ENCODE data around the gene DCLK1.
A peak's percentile ranks its signal among the peaks of the same experiment; 100 is the strongest.

DCLK1 gene

DNA sequence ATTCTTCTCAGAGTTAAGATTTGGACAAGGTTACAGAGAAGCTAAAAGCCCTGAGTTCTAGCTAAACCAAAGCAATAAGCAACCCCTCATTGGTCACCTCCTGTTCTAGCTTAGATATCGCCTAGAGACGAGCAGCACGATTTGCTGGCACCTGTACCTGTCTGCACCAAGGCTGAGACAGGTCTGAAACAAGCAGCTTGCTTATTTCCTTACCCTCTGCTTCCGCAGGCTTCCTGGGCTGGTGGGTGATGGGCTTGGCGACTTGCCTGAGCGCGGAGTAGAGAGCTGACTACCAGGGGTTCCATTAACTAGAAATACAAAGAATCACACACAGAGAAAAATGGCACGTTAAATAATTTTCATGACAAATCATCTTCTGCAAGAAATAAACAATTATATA is 276.9 kb downstream of the DCLK1 start:
- no peak for DNase-seq

- DNase-seq = no peak
Observed at GRCh38 chr13:35851881-35852280, 279.3 kb downstream of the DCLK1 start.

- DNase-seq = no peak
Observed at GRCh38 chr13:35851356-35851755, 279.8 kb downstream of the DCLK1 start.

DNA sequence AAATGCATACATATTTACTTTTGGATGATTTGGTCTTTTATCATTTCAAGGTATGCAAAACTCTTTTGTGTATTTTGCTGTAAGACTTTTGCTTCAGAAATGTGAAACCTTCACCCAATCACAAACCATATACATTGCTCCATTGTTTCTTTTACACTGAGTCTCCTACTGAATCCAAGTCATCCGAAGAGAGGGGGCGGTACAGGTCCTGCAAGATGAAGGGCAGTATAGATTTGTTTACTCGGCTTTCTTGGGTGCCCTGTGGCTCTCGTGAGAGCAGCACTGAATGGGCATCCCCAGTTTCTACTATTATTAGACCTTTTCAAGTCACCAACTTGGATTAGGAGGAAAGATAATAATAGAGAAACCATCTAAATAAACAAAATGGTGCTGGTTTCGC is 280.6 kb downstream of the DCLK1 start:
- no peak for DNase-seq

DNA sequence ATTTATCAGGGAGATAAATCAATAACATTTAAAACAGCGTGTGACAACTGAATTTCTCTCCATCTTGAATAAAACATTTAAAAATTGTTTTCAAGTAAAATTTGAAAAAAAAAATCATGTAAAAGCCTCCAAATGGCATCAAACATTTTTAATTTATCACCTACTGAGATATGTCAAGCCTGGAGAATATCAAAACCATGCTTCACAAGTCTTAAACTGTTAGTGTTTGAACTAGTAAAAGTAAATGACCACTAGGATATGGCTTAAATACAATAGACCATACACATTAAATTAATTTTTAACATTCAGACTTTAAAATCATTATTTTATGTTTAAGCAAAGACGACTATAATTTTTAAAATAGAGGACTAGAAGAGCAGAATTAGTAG is 281.9 kb downstream of the DCLK1 start:
- no peak for DNase-seq

DNA sequence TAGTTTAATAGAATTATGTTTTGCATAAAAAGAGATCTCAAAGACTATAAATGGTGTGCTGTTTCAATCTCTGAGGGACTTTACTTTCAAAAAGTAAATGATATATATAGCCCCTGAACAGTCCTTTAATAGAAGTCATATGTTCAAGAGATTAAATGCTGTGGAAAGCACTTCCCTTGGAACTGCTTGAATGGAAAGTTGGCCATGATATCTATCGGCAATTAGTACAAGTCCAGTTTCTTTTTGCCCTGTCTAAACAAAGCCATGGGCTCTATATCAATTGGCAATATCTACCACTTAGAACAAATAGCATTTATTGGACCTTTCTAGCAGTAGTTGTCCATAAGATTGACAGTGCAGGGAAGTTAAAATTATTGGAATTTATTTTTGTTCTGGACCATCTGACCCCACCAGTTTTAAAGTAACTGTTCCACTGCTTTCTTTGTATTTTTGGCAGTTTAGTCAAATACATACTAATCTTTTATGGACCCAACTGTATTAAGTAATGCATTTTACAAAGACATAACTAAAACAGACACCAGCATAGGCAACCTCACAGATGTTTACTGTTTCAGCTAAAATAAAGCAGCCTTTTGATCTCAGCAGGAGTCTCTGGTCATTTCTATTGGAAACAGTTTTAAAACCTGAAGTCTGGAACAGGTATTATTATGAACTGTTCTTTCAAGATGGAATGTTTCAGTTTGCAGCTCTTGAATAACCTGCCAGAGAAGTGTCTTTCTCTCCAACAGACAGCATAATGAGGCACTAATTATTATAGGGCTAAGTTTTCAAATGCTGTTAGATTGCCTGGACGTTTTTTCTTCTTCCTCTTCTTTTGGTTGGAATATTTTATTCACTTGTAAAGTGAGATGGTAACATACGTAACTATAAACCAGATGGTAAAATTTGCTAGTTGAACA is 282.6 kb downstream of the DCLK1 start:
- no peak for DNase-seq

DNA sequence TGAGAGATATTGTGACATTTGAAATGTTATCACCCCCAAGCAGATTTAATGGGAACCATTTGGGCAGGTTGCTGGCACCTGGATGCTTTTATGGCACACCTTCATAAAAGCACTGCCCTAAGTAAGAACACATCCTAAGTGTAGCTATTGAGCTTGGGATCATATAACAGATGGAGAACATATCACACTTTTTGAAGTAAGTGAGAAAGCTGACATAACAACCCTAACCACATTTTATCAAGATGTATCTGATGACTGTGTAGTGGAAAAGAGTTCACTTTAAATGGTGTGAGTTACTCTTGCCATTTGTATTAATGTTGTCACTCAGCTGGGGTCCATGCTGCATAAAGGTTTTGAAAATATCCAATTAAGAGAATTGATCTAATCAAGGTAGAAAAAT is 287.9 kb downstream of the DCLK1 start:
- DNase-seq = no peak

DNA sequence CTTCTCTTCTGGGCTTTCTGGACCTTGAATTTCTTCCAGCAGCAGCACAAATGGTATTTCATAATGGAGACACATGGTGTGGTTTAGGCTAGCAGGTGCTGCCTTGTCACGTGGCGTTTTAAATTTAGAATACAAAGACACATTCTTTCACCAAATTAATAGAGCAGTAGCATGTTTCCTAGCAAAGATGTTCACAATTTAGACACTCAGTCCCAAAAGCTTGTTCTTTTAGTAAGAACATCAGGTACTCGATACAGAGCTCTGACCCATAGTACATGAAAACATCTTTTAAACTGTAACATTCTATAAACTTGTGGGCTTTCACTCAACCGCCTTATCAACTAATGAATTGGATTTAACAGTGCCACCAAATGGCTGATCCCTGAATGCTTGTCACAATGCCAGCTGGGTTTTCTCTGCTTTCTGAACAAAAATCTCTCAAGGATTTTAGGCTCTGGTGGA is 290.1 kb downstream of the DCLK1 start:
- DNase-seq = no peak

DNA sequence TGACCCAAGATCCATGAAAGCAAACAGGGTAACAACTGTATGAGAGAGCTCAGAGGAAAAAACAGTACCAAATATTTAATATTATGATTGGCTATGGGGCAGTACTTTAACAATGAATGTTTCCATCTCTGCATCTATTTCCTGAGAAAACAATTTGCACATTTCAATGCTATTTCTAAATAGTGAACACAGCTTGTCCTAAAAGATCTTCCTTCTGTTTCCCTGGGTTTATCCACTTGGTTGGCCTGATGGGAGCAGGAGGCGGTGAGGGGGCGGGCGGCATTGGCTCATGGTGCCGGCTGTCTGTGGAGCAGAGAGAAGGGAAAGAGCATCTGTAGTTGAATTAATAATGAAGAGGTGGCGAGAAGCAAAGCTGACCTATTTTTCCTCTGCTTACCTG is 291.4 kb downstream of the DCLK1 start:
- no peak for DNase-seq

GRCh38 chr13:35838356-35838755 is 292.8 kb downstream of the DCLK1 start:
- DNase-seq = no peak

DNA sequence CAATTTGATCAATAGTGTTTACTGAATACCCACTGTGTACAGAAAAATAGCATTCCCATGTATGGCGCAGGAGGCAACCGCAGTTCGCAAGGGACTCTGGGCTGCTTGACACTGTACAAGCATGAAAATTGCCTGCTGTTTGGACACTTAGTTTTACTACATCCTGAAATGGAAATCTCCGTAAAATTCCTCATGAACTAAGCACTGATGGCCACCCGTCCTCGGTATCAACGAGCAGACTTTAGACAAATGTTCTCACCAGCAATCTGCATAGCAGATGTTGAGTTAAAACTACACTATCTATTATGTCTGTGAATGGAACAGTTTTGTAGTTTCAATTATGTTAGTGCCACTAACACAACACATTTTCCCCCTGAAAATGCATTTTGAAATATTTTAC is 294.7 kb downstream of the DCLK1 start:
- DNase-seq = no peak

DNA sequence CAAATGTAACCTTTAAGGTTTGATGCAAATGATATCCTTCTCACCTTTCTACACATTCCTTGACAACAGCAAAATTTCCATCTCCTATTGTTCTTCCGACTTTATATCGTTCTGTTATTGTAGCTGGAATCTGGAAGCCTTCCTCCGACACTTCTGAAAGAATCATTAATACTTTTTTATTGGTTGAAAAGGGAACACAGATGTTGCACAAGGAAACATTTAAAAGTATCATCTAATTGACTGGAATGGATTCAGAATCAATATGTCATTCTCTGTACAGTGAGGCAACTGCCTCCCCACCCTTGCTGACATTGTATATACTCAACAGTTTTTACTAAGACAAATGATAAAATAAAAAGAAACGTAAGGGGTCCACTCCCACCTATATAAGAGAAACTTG is 295.2 kb downstream of the DCLK1 start:
- no peak for DNase-seq

- peak; percentile 80 for DNase-seq
Observed at GRCh38 chr13:35833608-35834275, 297.4 kb downstream of the DCLK1 start.

- DNase-seq = no peak
Observed at GRCh38 chr13:35833031-35833430, 298.2 kb downstream of the DCLK1 start.

- DNase-seq = no peak
Observed at GRCh38 chr13:35832551-35832950, 298.6 kb downstream of the DCLK1 start.

GRCh38 chr13:35830850-35831450 is 300.2 kb downstream of the DCLK1 start:
- DNase-seq = no peak

DNA sequence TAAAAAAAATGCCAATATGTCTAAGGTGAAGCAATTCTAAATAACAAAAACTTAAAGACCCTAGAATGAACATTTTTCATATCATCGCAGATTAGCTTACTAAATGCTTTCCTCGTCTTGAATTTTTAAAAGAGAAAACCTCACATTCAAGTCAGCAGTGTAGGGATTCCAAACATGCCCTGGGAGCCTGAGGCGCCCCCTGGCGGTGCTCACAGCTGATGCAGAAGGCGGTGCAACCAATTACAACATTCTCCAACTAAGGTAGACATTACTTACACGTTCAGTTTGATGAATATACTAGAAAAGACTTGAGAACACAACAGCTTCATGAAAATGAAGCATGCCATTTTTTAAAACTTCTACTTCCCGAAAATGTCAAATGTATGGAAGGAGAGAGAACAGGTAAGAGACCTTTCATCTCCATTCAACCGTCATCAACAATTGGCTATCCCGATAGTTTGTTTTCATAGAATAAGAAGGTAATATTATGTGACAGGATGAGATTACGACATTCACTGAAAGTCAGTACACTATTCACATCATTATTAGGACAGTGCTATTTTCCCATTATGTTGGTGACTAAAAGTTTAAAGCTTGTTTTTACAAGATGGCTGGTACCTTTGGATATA is 304.4 kb downstream of the DCLK1 start:
- DNase-seq = no peak

GRCh38 chr13:35824825-35825224 is 306.4 kb downstream of the DCLK1 start:
- DNase-seq = no peak

DNA sequence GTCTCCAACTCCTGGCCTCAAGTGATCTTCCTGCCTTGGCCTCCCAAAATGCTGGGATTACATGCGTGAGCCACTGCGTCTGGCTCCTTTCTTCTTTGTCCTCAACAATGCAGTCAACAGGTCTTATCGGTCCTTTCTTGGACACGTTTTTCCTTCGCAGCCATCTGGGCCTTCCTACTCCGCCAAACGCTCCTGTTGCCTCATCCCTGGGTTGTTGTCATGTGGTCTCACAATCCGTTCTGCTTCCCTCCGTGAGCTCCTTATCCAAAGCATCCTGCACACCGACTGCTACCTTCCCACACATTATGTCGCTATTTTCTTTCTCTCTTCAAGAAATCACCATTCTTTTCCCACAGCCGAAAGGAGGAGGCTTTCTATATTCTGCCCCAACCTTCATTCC is 306.8 kb downstream of the DCLK1 start:
- DNase-seq = no peak

GRCh38 chr13:35822666-35823065 is 308.5 kb downstream of the DCLK1 start:
- no peak for DNase-seq

GRCh38 chr13:35818633-35819067 is 312.5 kb downstream of the DCLK1 start:
- DNase-seq = peak; percentile 80

- peak; percentile 77 for DNase-seq
Observed at GRCh38 chr13:35817642-35818607, 313.3 kb downstream of the DCLK1 start.

Data from NCI-H446 treated with DMSO at 0.1 percent for 48 hours (cell line).